GM12801 (cell line): ENCODE measurements around the gene OR5D16.

Experiments
- CTCF ChIP-seq: IDR thresholded peaks from one replicate; pipeline ENCODE4 v1.5.1; 2011; ENCODE audit warnings: control low read depth; ENCODE audit not compliant: insufficient read length; ENCODE audit errors: extremely low read depth

OR5D16 gene

GRCh38 chr11:55838452-55838851, at the start of gene OR5D16:
Gene OR5D16 (plus strand): TSS chr11:55838752. CDS start chr11:55838752, 0 bp downstream.
- no peak for TF ChIP-seq CTCF

GRCh38 chr11:55791606-55792005, 46.9 kb upstream of the OR5D16 start:
- no peak for TF ChIP-seq CTCF

- no peak for TF ChIP-seq CTCF
These were observed 45.2 kb upstream of the OR5D16 start for GRCh38 chr11:55793321-55793720.

- no peak for TF ChIP-seq CTCF
These were observed 43.3 kb upstream of the OR5D16 start, which contains the start of gene OR5D14 for GRCh38 chr11:55795256-55795655. Gene OR5D14 (plus strand): TSS chr11:55795556. CDS start chr11:55795556, 0 bp downstream.

GRCh38 chr11:55806248-55806647, 32.3 kb upstream of the OR5D16 start:
- no peak for TF ChIP-seq CTCF

GRCh38 chr11:55811067-55811466, 27.5 kb upstream of the OR5D16 start, which contains the start of gene OR5L1:
Gene OR5L1 (plus strand): TSS chr11:55811367. CDS start chr11:55811467, 100 bp downstream.
- TF ChIP-seq CTCF = no peak

- no peak for TF ChIP-seq CTCF
These were observed 19.2 kb upstream of the OR5D16 start, which contains the start of gene OR5D18 for GRCh38 chr11:55819330-55819729. Gene OR5D18 (plus strand): TSS chr11:55819630. CDS start chr11:55819630, 0 bp downstream.

GRCh38 chr11:55826919-55827318, 11.6 kb upstream of the OR5D16 start, which contains the start of gene OR5L2:
Gene OR5L2 (plus strand): TSS chr11:55827219. CDS start chr11:55827219, 0 bp downstream.
- TF ChIP-seq CTCF = no peak
